ENCODE data around the gene GCAT.

GRCh38 chr22:37758694-37759093 is 49.0 kb upstream of the GCAT start:
- TF ChIP-seq, protein P1, sequence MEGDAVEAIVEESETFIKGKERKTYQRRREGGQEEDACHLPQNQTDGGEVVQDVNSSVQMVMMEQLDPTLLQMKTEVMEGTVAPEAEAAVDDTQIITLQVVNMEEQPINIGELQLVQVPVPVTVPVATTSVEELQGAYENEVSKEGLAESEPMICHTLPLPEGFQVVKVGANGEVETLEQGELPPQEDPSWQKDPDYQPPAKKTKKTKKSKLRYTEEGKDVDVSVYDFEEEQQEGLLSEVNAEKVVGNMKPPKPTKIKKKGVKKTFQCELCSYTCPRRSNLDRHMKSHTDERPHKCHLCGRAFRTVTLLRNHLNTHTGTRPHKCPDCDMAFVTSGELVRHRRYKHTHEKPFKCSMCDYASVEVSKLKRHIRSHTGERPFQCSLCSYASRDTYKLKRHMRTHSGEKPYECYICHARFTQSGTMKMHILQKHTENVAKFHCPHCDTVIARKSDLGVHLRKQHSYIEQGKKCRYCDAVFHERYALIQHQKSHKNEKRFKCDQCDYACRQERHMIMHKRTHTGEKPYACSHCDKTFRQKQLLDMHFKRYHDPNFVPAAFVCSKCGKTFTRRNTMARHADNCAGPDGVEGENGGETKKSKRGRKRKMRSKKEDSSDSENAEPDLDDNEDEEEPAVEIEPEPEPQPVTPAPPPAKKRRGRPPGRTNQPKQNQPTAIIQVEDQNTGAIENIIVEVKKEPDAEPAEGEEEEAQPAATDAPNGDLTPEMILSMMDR (IDR thresholded peaks at IDR 0.05): no peak
- TF ChIP-seq POLR2A (IDR thresholded peaks at IDR 0.05): no peak
